GM10266 (cell line): ENCODE results near the gene PCNT.

ENCODE experiments used
- DNase-seq: peaks from one replicate; pipeline ENCODE4 v3.0.0; 2012; ENCODE audit errors: extremely low spot score
- CTCF ChIP-seq: IDR thresholded peaks from 2 replicates; pipeline ENCODE4 v1.5.1; 2012; ENCODE audit warnings: mild to moderate bottlenecking, low read depth; ENCODE audit not compliant: control insufficient read depth, insufficient read depth; ENCODE audit errors: missing control alignments

PCNT gene

DNA sequence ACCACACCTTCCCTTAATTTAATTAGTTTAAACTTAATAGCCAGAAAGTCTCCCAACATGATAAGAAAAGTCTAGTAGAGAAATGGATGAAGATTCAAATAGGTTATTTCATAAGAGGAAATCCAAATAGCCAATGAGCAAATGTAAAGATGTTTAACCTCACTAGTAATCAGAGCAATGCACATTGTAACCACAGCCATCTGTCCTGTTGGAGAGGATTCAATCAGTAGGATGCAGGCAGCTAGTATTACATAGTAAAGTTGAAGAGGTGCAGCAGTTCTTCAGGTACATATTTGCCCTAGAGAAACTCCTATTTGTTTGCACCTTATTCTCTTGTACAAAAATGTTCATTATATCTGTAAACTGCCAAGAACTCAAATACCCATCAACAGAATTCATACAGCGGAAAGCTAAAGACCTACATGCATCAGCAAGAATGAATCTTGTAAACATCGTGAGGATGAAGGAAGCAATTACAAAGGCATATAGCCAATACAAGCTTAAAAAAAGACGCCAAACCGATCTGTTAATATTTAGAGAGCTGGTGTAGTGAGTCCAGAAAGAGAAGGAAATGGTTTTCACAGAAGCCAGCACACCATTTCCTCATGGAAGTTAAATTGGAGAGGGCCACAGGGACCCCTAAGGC lies 162.6 kb downstream of the PCNT start:
- no peak for TF ChIP-seq CTCF
- DNase-seq, result no peak

- no peak for TF ChIP-seq CTCF
- no peak for DNase-seq
Measured at GRCh38 chr21:46489162-46489663, 165.3 kb downstream of the PCNT start.

DNA sequence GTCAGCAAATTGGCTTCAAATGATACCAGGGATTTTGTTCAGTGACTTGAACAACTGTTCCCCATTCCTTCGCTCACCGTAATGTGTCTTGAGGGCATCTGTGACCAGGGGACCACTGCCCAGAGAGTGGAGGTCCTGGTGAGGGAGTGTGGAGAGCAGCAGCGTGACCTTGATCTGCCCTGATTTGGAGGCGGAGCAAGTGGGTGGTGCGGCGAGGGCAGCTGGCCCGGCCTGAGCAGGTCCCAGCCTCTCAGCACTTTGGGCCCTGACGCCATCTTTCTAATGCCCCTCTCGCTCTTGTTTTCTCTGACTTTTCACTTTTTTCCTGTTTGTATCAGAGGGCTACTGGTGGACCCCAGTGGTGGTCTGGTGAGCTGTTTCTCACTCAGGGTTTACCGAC lies 165.8 kb downstream of the PCNT start:
- no peak for TF ChIP-seq CTCF
- DNase-seq, result no peak

DNA sequence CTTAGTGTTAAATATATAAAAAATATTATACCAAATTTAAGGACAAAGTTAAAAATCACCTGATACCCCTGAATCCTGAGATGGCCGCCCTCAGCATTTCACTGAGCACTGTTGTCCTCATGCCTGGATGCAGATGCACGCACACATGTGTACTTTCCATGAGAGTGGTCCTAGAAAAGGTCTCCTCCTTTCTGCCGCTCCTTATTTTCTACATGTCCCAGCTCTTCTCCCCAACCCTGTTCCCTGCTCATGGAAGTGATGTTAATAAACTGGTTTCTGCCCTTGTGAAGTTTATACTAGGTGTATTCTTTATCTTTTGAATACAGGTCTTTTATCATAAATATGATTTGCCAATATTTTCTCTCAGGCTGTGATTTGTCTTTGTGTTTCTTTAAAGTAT lies 167.6 kb downstream of the PCNT start:
- no peak for DNase-seq
- no peak for TF ChIP-seq CTCF

DNA sequence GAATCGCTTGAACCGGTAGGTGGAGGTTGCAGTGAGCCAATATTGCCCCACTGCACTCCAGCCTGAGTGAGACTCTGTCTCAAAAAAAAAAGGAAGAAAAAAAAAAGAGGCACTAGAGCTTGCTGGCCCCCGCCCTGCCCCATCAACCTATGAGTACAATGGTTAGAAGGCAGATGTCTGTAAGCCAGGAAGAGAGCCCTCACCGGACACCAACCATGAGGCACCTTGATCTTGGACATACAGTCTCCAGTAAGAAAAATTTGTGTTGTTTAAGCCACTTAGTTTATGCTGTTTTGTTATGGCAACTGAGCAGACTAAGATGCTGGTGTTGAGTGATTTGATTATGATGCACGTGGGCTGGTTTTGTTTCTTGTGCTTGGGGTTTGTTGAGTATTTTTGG lies 168.9 kb downstream of the PCNT start:
- DNase-seq, result no peak
- no peak for TF ChIP-seq CTCF

- DNase-seq, result no peak
Measured at GRCh38 chr21:46493828-46494227, 169.9 kb downstream of the PCNT start.

More at GRCh38 chr21:46493828-46494227, 169.9 kb downstream of the PCNT start:
- TF ChIP-seq CTCF, result no peak
